Superior temporal gyrus (tissue), 1 donor: ENCODE measurements around the gene PRKCZ.

Experiments used
- DNase-seq: peaks from one replicate; pipeline ENCODE4 v3.0.0-alpha.2; 2016; ENCODE audit errors: extremely low spot score

PRKCZ gene

DNA sequence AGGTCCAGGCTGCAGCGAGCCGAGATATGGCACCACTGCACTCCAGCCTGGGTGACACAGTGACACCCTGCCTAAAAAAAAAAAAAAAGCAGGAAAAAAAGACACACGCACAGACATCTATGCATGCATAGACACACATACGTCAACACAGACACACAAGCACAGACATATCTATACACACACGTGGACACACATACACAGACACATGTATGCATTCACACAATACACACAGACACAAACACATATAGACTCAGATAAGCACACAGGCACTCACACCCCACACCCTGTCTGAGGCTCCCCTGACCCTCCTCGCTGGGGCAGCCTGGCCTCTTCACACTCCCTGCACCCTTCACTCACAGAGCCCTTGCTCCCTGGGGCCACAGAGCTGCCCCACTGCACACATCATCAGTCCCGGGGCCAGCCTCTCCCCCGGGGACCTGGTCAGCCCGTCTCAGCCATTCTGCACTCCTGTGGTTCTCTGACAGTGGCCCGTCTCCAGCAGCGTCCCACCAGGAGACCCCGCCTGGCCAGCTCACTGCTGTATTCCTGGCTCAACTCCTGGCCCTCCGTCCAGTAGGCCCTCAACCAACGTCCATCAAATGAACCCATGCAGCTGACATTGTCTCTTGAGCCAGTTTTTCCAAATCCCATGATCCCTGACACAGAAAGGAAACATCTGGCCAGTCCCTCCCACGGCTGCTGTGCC lies 4.6 kb upstream of the PRKCZ start:
- no peak for DNase-seq

DNA sequence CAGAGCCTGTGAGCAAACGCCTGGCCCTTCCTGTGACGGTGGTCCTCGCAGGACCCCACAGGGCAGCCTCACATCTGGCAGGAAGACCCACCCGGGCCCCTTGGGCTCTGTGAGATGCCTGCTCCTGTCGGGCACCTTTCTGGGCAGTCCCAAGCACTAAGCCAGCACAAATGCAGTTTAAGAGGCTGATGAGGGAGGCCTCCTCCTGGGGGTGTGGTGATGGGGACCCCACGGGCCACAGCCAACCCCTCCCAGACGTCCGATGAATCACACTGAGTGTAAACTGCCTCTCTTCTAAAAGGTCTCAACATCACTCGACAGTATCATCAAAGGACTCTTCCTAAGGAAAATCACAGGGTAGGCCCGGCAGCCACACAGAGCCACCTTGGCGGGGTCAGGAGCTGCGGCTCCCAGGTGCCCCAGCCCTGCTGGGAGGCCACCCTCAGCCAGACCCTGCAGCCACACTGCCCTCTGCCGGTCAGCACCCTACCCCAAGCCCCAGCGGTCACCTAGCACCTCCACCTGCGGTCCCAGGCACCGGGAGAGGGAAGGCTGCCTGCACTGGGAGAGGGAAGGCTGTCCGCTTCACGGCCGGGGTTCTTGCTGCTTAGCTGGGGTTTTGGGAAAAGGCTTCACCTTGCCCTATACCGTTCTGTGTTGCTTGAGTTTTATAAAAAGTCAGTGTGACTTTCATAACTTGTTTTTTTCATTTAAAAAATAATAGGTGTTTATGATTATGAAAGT lies 3.9 kb upstream of the PRKCZ start:
- DNase-seq: no peak

DNA sequence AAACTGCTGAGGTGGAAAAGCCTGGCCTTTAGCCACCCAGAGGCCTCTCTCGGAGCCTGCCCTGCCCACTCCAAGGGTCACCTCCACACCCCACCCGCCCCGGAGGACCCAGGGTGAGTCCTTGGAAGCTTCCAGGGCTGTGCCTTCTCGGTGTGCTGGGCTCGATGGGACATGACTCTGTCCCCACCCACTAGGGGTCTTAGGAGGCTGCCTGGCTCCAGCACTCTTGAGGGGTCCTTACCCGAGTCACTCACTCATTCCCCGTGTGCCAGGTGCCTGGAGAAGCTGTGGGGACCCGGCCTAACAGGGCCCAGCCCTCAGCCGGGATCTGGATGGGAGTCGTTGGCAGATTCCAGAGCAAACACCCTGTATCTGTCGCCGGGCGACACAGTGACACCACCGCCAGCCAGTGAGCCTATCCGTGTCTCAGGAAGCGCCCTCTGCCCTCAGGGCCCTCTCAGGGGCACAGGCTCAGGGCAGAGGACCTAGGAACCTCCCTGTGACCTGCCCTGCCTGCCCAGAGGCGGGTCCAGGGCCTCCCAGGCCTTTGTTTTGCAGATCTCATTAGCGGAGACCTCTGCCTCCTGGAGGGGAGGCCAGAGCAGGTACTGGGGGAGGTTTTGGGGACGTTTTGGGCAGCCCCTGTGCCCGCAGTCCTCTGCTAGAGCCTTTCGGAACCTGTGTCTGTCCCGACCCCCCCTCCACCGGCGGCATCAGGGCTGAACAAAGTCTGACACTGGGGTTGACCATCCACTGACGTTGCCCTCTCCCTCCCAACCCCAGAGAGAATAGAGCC lies 3.1 kb upstream of the PRKCZ start:
- DNase-seq: no peak

DNA sequence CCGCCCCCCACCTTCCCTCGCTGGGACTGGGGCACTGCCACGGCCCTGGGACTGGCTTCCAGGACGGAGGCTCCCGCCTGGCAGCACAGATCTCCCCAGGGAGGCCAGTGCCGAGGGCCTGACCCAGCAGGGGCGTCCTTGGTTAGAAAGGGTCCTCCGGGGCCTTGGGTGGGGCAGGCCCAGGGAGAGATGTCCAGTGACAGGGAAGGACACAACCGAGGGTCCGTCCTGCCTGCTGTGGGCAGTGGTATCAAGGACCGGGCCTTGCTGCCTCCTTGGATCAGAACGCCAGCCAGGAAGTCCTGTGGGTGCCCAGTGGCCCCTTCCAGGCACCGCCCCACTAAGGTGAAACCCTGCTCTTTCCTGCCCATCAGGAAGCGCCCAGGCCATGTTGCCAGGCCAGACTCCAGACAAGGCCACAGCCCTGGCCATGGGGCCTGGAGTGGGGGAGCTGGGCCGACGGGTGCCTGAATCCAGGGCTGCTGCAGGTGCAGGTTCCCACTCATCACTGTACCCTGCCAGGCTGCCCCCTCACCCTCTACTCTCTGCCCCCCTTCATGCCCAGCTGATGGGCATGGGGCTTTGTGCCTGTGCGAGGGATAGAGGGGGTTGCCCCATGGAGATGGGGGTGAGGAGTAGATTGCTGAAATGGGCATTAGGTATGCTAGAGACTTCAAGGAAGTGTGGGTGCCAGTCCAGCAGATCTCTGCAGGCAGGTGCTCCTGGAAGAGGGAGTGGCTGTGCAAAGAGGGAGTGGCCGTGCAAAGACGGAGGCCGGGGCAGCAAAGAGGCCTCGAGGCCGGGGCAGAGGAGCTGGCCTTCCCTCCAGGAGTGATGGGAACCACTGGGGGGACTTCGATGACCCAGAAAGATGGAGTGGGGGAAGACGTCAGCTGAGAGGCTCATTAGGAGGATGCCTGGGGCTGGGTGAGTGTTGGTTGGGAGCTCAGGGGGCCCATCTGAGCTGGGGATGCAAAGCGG lies 2.2 kb upstream of the PRKCZ start:
- DNase-seq: no peak

DNA sequence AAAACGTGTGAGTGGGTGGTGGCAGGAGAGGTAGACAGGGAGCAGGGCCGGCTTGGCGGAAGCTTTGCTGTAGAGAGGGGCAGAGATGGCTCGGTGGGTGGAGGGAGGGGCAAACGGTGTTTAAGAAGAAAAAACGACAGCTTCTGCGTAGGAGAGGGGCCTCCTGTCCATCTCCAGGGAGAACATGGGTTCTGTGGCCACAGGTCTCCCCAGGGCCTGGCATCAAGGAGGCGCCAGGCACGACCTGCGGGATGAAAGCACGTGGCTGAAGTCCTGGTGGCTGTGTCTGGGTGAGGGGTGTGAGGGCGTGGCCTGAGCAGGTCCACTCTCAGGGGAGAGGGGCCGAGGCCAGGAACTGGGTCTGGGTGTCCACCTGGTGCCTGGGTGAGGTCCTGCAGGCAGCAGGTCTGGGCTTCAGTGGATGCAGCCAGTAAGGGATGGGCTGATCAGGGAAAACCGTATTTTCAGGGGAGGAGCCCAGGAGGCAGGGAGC lies 940 bp upstream of the PRKCZ start:
- no peak for DNase-seq

DNA sequence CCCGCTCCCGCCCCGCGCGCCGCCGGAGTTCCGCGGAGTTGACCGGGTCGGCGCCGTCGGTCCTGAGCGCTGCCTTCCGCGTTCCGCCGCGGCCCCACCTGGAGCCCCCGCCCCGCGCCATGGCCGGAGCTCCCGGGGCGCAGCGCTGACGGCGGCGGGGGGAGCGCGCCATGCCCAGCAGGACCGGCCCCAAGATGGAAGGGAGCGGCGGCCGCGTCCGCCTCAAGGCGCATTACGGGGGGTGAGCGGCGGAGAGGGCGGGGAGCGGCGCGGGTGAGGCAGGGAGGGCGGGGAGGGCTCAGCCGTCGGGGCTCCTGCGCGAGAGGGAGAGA lies 216 bp downstream of the PRKCZ start:
- DNase-seq: no peak

DNA sequence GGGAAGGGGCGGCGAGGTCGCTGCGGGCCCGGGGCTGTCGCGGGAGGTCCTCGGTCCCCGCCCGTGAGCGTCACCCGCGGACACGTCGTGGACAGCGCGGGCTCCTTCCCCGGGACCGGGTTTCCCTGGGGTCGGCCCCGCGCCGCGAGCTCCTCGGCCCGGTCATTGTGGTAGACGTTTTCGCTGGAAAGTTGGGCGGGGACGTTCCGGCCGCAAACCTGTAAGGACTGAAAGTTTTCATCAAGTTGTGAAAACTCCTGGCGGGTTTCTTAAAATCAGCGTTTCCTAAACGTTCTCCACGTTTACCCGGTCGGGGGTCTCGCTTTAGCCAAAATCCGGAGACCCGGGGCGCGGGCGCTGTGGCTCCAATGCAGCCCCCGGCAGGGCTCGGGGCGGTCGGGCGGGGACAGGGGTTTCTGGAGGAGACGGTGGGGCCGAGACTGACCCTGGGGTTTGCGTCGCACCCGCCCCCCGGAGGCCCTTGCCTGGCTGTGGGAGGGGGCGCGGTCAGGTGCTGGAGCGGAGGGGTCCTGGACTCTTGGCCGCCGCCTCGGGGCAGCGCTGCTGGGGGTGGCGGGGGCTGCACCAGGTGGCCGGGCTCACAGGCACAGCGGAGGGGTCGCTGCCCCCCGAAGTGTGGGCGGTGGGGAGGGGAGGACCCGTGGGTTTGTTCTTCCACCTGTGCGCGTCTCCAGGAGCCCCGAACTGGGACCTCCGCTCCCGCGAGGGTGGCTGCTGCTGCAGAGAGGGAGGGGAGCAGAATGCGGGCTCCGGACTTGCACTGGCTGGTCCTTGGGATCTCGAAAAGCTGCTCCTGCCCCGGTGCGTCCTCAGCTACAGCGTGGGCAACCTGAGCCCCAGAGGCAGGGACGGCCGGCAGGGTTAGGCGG lies 827 bp downstream of the PRKCZ start:
- no peak for DNase-seq

DNA sequence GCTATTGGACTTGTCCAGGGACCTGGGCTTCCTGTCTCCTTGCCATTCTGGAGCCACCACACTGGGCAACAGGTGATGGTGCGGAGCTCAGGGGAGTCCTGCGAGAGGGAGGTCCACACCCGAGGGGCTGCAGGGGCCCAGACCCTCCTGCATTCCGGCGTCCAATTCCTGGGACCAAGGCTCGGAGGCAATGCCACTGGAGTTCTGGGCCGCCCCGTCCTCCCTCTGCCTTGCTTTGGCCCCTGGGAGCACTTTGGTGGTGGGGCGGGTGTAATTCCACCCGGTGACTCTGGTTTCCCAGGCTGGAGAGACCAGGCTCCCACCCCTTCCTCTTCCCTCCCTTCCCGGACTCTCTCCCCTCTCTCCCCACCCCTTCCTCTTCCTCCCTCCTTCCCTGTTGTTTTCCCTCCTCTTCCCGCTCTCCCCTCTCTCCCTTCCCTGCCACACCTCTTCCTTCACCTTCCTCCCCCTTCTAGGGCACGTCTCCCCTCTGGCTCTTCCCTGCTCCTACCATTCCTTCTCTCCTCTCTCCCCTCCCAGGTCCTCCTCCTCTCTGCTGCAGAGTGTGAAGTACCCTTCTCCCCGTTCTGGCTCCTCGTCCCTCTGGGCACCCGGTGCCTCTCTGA lies 2.0 kb downstream of the PRKCZ start:
- DNase-seq: no peak

DNA sequence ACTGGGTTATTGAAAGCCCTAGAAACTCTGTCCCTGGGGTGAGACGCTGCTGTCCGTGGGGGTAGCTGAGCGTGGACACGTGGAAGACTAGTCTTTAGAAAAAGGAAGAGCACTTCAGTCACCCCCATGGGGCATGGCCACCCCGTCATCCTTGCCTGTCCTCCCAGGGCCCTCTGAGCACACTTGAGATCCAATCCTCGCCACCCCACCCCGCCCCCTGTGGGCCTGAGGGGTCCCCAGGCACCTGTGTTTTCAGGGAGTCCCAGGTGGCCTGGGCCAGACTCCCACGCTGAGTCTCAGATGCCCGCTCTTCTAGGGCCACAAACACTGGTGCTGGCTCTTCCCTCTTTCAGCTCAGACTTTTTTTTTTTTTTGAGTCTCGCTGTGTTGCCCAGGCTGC lies 2.5 kb downstream of the PRKCZ start:
- no peak for DNase-seq

DNA sequence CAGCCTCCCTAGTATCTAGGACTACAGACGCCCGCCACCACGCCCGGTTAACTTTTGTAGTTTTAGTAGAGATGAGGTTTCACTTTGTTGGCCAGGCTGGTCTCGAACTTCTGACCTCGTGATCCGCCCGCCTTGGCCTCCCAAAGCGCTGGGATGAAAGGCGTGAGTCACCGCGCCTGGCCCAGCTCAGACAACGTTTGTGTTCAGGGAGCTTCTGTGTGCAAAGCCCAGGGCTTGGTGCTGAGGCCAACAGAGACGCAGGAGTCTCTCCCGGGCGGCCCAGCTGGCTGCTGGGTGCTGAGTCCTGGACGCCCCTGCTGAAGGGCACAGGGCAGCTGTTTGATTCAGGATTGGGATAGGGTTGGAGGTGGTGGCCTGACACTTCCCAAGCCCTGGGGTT lies 3.0 kb downstream of the PRKCZ start:
- no peak for DNase-seq

DNA sequence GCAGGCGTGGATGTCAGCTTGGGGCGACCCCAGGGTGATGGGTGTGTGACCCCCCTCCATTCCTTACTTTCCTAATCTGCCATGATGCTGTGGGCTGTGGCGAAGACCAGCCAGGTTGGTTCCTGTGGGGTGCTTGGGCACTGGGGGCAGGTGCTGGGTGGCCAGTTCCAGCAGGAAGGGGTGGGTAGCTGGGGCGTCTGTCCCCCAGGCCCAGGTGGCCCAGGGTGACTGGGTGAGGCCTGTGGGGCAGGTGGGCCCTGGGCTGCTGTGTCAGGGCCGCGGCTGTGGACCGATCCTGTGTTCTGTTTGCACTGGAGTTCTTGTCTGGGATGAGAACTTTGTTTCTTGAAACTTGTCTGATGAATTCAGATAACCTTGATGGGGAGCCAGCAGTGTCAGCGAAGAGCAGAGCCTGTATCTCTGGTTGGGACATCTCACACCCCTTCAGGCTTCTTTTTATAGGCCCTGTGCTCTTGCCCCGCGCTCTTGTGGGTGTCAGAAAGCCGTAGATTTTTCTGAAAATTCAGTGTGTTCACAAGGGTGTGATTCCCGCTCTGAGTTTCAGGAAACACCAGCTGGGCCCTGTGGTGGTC lies 3.7 kb downstream of the PRKCZ start:
- DNase-seq: no peak

DNA sequence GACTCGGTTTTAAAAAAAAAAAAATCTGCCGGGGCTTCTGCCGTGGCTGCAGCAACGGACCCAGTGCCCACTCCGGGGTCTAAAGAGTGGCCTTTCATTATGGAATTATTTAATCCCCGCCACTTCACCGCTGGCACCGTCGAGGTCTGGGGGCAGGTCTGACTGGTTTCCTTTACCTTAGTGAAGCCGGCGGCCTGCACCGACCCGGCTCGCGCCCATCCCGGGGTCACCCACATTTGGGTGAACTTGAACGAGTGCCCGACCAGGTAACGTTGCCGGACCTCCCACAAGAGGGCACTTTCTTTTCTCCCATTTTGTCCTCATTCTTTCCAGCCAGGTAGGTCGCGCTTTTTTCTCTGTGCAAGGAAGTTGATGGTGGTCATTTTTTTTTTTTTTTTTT lies 4.3 kb downstream of the PRKCZ start:
- no peak for DNase-seq

DNA sequence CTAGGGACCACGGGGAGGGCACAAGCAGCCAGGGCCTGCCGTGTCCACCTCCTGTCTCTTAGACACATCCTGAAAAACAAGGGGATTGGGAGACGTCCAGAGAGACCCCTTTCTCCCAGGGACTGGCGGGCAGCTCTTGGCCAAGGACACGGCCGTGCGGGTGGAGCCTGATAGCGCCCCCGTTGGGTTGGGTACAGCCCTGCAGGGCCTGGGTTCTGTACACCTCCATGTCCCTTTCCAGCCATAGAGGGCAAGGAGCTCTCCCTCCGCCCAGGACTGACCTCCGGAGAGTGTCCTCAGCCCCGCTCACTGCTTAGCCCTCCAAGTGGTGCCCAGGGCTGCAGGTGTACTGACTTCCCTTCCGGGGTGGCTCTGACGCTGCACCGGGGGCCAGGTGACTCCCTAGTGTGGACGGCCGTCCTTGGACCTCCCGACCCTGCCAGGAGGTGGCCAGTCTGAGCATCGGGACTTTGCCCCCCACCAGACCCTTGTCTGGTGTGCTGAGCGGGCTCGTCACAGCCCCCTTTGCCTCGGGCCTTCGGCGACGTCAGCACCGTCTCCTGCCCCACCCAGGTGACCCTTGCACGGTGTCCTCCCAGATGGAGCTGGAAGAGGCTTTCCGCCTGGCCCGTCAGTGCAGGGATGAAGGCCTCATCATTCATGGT lies 5.8 kb downstream of the PRKCZ start:
- DNase-seq: no peak

DNA sequence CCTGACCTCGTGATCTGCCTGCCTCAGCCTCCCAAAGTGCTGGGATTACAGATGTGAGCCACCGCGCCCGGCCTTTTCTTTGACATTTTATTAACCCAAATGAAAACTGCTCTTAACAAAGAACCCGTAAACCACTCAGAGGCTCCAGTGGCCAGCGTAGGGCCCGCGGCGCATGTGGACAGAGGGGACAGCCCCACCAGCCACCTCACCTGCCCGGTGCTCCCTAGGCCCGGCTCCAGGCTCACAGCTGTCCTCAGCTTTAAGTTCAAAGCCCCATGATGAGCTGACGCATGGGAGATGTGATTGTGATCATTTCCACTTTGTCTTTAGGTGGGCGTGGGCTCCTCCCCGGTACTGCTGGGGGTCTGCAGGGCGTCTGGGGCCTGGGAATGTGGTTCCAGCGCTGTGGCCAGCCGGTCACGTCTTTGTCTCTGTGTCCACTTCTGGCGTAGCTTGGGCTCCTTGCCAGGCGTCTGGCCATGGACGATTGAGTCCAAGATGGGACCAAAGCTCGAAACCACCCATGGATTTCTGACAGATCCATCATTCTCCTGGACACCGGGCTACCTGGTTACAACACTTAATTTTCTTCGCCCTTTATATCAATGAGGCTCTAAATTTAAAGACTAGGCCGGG lies 6.9 kb downstream of the PRKCZ start:
- DNase-seq: no peak

DNA sequence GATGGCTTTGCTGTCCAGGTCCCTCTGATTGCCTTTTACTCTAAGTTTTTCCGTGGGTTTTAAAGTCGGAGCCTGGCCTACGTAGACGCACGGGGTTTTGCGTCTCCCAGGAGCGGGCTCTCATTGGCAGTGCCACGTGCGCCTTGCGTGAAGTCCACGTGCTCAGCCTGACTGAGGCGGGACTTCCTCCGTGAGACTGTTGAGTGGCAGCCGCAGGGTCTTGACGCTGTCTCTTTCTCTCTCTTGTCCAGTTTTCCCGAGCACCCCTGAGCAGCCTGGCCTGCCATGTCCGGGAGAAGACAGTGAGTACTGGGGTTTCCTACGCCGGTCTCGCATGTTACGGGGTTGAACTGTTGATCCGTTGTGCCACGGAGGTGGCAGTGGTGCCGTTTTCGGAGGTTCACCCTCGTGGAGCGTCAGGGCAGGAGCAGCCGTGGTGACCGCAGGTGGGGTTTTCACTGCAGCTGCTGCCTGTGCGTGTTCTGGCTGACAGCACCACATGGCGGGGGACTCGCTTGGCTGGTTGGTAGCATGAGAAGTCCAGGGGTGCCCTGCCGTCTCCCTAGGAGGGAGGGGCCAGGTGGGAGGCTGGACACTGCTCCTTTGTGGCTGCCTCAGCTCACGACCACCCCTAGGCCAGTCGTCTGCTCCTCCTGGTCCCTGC lies 9.2 kb downstream of the PRKCZ start:
- no peak for DNase-seq

DNA sequence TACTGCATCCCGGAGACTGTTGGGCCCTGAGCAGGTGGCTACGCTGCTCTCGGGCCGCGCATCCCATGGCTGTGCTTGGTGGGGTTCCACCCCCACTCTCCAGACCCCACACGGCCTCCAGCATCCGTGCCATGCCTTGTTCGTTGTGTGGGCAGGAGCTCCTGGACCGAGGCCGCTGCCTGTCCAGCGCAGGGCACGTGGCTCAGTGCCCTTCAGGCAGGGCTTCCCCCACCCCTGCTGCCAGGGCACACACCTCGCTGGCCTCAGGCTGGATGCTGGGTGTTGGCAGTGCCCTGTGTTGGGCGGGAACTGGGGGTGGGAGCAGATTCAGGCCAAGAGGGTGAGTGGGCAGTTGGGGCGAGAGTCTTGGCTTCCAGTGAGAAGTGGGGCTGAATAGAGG lies 9.9 kb downstream of the PRKCZ start:
- DNase-seq: no peak

DNA sequence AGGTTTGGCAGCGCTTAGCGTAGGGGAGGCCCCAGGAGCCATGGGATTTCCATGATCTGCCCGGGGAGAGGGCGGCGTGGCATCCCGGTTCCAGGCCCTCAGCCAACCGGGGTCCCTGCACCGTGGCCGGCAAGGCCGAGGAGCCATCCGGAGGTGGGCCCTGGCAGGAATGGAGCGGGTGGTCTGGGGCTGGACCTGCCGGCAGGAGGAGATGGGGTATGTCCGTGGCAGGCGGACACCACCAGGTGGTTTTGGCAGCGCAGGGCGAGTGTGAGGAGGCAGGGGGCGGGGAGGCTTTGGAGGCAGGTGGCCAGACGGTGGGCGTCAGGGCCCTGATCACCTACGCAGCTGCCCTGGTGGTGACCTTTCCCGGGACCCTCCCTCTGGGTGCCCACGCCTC lies 10.3 kb downstream of the PRKCZ start:
- DNase-seq: no peak
